GM21360 (cell line): ENCODE data around the gene SLC7A14.

ENCODE experiments used
- ATAC-seq: cut with Tn5 transposase; IDR thresholded peaks from one replicate; pipeline ENCODE4 v1.9.1; 2021; ENCODE audit warnings: mild to moderate bottlenecking, moderate library complexity; ENCODE audit not compliant: unreplicated experiment

Gene SLC7A14

DNA sequence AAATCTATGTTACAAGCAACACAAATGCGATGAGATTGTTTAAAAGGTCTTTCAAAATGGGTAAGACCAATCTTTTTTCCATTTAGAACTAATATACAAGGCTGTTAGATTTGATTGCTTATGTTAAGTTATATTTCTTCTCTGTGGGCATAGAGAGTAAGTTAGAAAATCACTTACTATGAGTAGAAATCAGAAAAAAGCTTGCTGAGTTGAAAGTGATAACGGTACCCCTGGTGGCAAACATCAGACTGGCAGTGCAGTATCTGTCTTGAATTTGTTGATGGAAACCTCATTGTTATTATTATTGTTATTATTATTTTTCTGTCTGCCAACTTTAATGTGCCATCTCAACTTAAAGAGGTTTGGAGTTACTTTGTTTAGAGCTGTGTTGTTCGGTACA lies 154.8 kb downstream of the SLC7A14 start:
- no peak for ATAC-seq

- no peak for ATAC-seq
Measured at GRCh38 chr3:170429050-170429449, 156.8 kb downstream of the SLC7A14 start.

GRCh38 chr3:170428095-170428494 lies 157.8 kb downstream of the SLC7A14 start:
- no peak for ATAC-seq

DNA sequence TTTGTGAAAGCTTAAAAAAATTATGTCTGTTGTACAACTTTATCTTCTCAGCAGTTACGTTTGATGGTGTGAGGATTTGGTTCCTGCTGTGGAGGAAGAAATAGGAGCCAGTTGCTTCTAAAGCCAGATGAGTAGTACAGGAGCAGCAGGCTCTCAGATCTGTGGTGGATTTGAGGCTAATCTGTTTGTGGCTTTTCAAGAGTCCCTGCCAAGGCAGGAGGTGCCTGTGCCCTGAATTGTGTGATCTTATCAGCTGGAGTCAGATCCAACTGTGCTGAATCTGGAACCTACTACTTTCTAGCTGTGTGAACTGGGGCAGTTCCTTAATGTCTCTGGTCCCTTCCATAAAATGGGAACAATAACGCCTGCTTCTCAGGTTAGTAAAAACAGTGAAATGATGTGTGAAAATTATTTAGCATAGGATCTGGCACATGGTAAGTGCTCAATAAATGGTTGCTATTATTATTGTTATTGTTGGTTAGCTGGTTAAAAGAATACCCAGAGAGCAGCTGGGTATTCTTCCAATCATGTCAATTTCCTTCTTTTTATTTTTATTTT lies 159.6 kb downstream of the SLC7A14 start:
- no peak for ATAC-seq

- ATAC-seq, result no peak
Measured at GRCh38 chr3:170425491-170426239, 160.2 kb downstream of the SLC7A14 start.

DNA sequence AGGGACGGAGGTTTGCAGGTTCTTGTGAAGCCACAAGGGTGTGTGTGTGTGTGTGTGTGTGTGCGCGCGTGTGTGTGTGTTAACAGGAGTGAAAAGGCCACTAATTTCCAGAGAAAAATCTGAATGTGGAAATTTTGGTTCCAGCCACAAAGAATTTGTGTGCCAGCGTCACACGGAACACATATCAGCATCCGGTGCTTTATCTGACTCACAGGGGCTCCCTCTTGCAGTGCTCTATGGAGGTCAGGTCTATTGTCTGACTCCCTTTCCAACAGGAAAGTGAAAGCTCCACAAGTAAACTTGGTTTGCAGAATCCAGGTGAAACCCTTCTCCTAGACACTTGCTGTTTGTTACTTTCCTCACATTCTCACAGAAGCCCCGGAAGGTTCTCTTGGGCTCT lies 161.0 kb downstream of the SLC7A14 start:
- ATAC-seq, result no peak

DNA sequence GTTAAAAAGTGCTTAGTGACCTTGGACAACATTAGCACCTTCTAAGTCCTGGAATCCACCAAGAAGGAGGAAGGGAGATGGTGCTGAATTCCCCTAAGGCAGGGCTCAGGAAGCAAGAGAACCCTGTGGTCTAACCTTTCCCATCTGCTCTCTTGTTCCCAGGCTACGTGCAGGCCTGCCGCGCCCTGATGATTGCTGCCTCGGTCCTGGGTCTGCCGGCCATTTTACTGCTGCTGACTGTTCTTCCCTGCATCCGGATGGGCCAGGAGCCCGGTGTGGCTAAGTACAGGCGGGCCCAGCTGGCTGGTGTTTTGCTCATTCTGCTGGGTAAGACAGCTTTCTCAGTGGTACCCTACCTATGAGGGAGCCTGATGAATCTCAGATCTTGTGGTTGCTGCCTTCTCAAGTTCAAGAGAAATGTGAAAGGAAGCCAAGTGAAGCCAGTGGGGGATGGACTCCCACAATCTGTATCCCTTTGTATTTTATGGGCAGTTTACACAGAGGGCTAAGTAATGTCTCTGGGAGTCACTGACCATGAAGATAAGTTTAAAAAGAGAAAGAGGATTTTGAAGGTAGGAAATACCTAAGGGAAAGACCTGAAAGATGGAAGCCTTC lies 162.8 kb downstream of the SLC7A14 start:
- ATAC-seq, result no peak

- ATAC-seq, result no peak
Measured at GRCh38 chr3:170421758-170422157, 164.1 kb downstream of the SLC7A14 start.

GRCh38 chr3:170421111-170421641 lies 164.7 kb downstream of the SLC7A14 start:
- ATAC-seq, result no peak

GRCh38 chr3:170420307-170420821 lies 165.5 kb downstream of the SLC7A14 start:
- no peak for ATAC-seq

GRCh38 chr3:170419557-170420087 lies 166.3 kb downstream of the SLC7A14 start:
- ATAC-seq, result no peak

DNA sequence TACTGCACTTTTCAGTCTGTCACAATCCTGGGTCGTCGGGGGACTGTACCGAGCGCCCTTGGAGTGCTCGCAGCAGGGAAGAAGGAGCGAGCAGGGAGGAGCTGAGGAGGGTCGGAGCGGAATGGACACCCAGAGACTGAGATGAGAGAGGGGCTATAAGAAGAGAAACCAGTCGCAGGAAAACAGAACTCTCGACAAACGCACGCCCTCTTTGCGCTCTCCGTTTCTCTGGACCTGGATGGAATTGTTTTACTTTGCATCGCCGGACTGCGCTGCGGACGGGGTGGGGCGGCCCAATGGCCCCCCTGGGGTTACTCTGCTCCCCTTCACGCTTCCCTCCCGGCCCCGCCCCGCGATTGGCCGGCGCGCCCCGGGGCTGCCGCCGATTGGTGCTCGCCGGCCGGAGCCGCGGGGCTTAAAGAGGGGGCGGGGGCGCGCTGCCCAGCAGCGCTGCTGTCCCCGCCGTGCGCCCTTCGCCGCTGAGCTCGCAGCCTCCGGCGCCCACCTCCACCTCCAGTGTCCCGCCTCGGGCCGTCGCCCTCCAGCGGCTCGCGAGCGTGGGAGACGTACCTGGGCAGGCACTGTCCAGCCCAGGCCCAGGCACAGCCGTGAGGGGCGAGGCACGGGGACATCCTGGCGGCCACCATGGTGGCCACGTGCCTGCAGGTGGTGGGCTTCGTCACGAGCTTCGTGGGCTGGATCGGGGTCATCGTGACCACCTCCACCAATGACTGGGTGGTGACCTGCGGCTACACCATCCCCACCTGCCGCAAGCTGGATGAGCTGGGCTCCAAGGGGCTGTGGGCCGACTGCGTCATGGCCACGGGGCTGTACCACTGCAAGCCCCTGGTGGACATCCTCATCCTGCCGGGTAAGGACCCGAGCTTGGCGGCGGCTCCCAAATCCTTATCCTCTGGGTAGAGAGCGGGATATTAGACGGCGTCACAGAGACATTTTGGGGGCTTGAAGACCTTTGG lies 167.2 kb downstream of the SLC7A14 start, which contains the start of gene CLDN11:
TSS of gene CLDN11 (plus strand) at position 447 of the 977 bp plus-strand sequence. CDS start at position 646, 199 bp downstream.
- no peak for ATAC-seq

DNA sequence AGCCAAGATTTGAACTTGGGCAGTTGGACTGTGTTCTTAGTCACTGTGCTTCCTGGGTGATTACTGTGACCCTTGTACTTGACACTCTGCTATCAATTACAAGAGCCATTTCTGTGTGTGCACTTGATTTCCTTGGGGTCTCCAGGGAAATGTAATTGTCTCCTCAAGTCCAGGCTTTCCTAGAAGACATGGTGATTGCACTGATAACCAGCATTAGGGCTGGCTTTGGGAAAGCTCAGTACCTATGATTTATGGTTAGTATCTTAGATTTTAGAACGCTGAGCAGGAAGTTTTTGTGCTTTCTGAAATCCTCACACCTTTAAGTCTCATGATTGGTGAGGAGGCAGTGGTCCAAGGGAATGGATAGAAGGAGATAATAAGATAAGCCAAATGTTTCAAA lies 168.8 kb downstream of the SLC7A14 start:
- ATAC-seq, result no peak

DNA sequence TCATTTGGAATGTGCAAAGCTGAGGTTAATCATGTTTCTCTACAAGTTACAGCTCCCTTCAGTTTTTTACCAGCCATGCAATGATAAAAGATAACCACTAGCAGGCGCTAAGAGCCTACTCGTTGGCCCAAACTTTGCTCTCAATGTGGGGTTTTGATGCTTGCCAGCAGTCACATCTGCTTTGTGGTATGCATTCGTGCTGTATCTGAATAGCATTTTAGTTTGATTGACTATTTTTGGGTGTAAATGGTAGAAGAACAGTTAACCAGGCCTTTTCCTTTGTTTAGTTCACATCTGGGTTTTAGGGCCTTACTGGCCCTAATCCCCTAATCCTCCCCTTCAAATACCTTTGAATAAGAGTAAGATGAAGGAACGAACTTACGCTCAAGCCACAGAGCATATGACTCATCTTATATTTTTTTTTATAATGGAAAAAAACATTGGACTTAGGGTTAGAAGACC lies 171.6 kb downstream of the SLC7A14 start:
- no peak for ATAC-seq

GRCh38 chr3:170413291-170413690 lies 172.6 kb downstream of the SLC7A14 start:
- ATAC-seq, result no peak

- no peak for ATAC-seq
Measured at GRCh38 chr3:170410428-170411029, 175.3 kb downstream of the SLC7A14 start.
